ENCODE data around the gene FOXN4. TPM values are rescaled to one million over a fixed set of nuclear protein-coding genes. Genes with fewer than 3 reads are reported as not detected.
A peak's percentile ranks its signal among the peaks of the same experiment; 100 is the strongest.

FOXN4 gene
- total RNA-seq, result not detected

DNA sequence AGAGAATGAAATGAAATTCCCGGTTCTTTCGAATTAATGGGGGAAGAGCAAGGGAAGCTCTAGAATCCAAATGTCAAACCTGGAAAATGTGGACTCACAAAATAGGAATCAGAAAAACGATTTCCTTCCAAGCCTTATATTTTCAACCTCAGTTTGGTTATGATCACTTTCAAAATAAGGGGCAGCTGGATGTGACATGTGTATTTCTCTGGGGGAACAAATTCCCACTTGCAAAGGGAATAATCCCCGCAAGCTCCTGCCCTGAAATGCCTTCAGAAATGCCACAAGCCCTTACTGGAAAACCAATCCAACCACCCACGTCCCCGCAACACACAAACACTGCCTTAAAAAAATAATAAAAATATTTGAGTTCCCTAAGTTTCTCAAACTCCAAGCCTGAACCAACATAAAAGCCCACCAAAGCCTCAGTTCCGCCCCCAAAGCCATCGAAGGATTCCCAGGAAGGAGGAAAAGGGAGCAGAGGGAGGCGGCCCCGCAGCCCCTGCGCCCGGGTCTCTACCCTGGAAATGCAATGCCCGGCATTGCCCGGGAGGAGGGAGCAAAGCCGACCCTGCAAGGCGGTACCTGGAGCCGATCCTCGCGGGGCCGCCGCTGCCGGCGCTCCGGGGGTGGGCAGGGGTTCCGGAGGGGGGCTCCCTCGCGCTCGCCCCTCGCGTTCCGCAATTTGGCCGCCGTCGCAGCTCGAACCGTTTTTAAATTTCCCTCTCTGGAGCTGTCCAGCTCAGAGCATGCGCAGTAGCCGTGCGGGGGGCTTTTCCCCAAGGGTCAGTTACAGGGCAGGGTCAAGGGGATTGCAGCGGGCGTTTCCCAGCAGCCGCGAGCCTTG, at the start of gene FOXN4:
FOXN4 (minus strand) TSS at position 751 of the 847 bp plus-strand sequence. CDS start 963 bp downstream, outside the sequence.
- TF ChIP-seq CTCF (IDR thresholded peaks at IDR 0.05), result no peak
- H3K27ac ChIP-seq, result no peak within 1 kb of the TSS
- no peak for DNase-seq
- peaks cover 39% of the 10 kb centered on the region for H3K27me3 ChIP-seq
- no peak within 1 kb of the TSS for H3K9ac ChIP-seq (ENCODE audit: low read depth in 2 of 2, low read length in 2 of 2)
- no peaks in the 10 kb centered on the region for H3K9me3 ChIP-seq
- peak within 1 kb of the TSS; percentile 30 for H3K4me3 ChIP-seq
- intact Hi-C loops (cut with DNase I), result no loop called here
- H3K36me3 ChIP-seq, result no peaks in the 10 kb centered on the region
- H3K4me1 ChIP-seq, result no peaks in the 10 kb centered on the region

GRCh38 chr12:109358154-109358869, 49.2 kb upstream of the FOXN4 start:
- no peaks in the 10 kb centered on the region for H3K9me3 ChIP-seq
- no peaks in the 10 kb centered on the region for H3K4me1 ChIP-seq
- TF ChIP-seq CTCF (IDR thresholded peaks at IDR 0.05), result no peak
- H3K9ac ChIP-seq (ENCODE audit: low read depth in 2 of 2, low read length in 2 of 2), result no peak overlapping the region
- H3K36me3 ChIP-seq, result no peaks in the 10 kb centered on the region
- H3K27ac ChIP-seq, result no peak overlapping the region
- intact Hi-C loops (cut with DNase I), result no loop called here
- H3K27me3 ChIP-seq, result no peaks in the 10 kb centered on the region
- no peak for DNase-seq
- H3K4me3 ChIP-seq, result no peak overlapping the region

DNA sequence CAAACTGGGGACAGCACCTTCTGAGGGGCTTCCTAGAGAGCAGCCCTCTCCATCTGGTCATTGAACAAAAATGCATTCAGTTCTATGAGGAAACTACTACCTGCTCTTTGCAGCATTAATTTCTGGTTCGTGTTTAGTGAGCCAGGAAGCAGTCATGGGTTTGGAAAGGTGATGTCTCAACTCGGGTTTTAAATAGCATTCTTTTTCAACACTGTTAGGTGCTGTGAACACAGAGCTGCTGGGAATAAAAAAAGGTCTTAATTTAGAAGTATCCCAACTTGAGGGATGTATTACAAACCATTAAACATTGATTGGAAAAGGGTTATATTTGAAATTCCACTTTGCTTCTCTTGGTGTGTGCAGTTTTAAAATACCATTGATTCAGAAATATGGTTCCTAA, 47.9 kb upstream of the FOXN4 start:
- TF ChIP-seq CTCF (IDR thresholded peaks at IDR 0.05), result no peak
- Histone ChIP-seq H3K9me3 (no peaks in the 10 kb centered on the region), H3K27me3 (no peaks in the 10 kb centered on the region), H3K4me1 (no peaks in the 10 kb centered on the region), H3K27ac (no peak overlapping the region), H3K9ac (ENCODE audit: low read depth in 2 of 2, low read length in 2 of 2) (no peak overlapping the region), H3K36me3 (no peaks in the 10 kb centered on the region), H3K4me3 (no peak overlapping the region)
- intact Hi-C loops (cut with DNase I), result no loop called here
- no peak for DNase-seq

DNA sequence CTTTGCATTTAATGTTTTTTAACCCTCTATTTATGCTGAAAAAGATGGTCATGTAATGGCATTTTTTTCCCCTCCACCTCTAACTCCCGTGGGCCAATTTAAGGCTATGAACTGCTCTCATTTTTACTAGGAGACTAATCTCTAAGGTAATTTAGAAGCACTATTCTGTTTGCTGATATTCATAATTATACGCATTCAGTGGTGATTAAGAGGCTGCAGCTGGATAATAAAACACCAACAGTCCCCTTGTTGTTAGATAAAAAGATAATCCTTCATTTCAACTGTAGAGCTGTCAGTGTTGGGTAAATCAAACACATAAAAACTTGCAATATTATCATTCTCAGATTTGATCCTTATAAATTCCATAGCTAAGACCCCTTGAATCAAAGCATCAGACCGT, 47.5 kb upstream of the FOXN4 start:
- no peak for DNase-seq
- no peak overlapping the region for H3K9ac ChIP-seq (ENCODE audit: low read depth in 2 of 2, low read length in 2 of 2)
- no peaks in the 10 kb centered on the region for H3K27me3 ChIP-seq
- no peak overlapping the region for H3K27ac ChIP-seq
- H3K4me1 ChIP-seq, result no peaks in the 10 kb centered on the region
- intact Hi-C loops (cut with DNase I), result no loop called here
- TF ChIP-seq CTCF (IDR thresholded peaks at IDR 0.05), result no peak
- H3K9me3 ChIP-seq, result no peaks in the 10 kb centered on the region
- H3K4me3 ChIP-seq, result no peak overlapping the region
- no peaks in the 10 kb centered on the region for H3K36me3 ChIP-seq

- H3K4me3 ChIP-seq, result no peak overlapping the region
- no peaks in the 10 kb centered on the region for H3K9me3 ChIP-seq
- no peaks in the 10 kb centered on the region for H3K36me3 ChIP-seq
- no peak for DNase-seq
- no peaks in the 10 kb centered on the region for H3K27me3 ChIP-seq
- TF ChIP-seq CTCF (IDR thresholded peaks at IDR 0.05), result no peak
- H3K27ac ChIP-seq, result no peak overlapping the region
- intact Hi-C loops (cut with DNase I), result no loop called here
- H3K9ac ChIP-seq (ENCODE audit: low read depth in 2 of 2, low read length in 2 of 2), result no peak overlapping the region
- no peaks in the 10 kb centered on the region for H3K4me1 ChIP-seq
Observed at GRCh38 chr12:109352184-109352583, 43.1 kb upstream of the FOXN4 start.
